Colonic mucosa (tissue), 4 donors: ENCODE measurements around the gene ZNF248. TPM values are rescaled to one million over a fixed set of nuclear protein-coding genes. Genes with fewer than 3 reads are reported as not detected.

Experiments used
- DNase-seq: peaks from one replicate; pipeline ENCODE4 v3.0.0-alpha.2; 2020
- H3K27ac ChIP-seq: fragments of 200-600 bp; one replicate; pipeline ENCODE4 v1.8.0; 2021
- H3K27me3 ChIP-seq: fragments of 200-600 bp; one replicate; pipeline ENCODE4 v1.8.0; 2021
- H3K36me3 ChIP-seq: fragments of 200-600 bp; one replicate; pipeline ENCODE4 v1.8.0; 2021
- H3K4me1 ChIP-seq: fragments of 200-600 bp; one replicate; pipeline ENCODE4 v1.8.0; 2021; ENCODE audit warnings: mild to moderate bottlenecking
- H3K4me3 ChIP-seq: fragments of 200-600 bp; one replicate; pipeline ENCODE4 v1.8.0; 2021
- H3K9ac ChIP-seq, 2 donors: one replicate each; pipeline ENCODE4 v1.7.0; 2013; ENCODE audit warnings: control low read depth in 2 of 2, low read depth in 2 of 2, low read length in 2 of 2
- H3K9me3 ChIP-seq: fragments of 200-600 bp; one replicate; pipeline ENCODE4 v1.8.0; 2021
- CTCF ChIP-seq: fragments of 200-600 bp; IDR thresholded peaks from one replicate; pipeline ENCODE4 v1.8.0; 2022; ENCODE audit warnings: antibody characterized with exemption, mild to moderate bottlenecking
- intact Hi-C: fragments of 100-400 bp; cut with DNase I; formaldehyde crosslinking; loops from one replicate; pipeline ENCODE4 v1.14.1; 2022
- total RNA-seq, 2 donors: library from RNA; stranded (reverse); fragmentation: NEBNext Ultra II Directional in 1 of 2; extraction: Animal tissue kit (Norgen Biotek cat#: 25700) in 1 of 2; gene quantifications; one replicate each; pipeline ENCODE4 v1.2.1, GENCODE V29; 2021
- donor health status: healthy.
- donor health status: DM: no; HTN: no; CAD: no.
- donor health status: DM: no; HTN: no; CAD: no.

Gene ZNF248
- total RNA-seq, 2 donors from 2014 or later, result 7.5 to 8.2 TPM

- TF ChIP-seq CTCF, result no peak
- Histone ChIP-seq H3K4me3 (no peak overlapping the region), H3K27ac (no peak overlapping the region), H3K9me3 (peaks cover 3% of the 10 kb centered on the region), H3K4me1 (no peaks in the 10 kb centered on the region), H3K36me3 (peaks cover 2% of the 10 kb centered on the region), H3K27me3 (no peaks in the 10 kb centered on the region), H3K9ac (no peak overlapping the region)
- intact Hi-C loops, result no loop called here
- no peak for DNase-seq
These were observed 30.6 kb downstream of the ZNF248 start for GRCh38 chr10:37826806-37827205.

GRCh38 chr10:37821237-37821636 is 36.2 kb downstream of the ZNF248 start:
- Histone ChIP-seq H3K9me3 (no peaks in the 10 kb centered on the region), H3K27ac (no peak overlapping the region), H3K9ac (no peak overlapping the region), H3K4me3 (no peak overlapping the region), H3K4me1 (no peaks in the 10 kb centered on the region), H3K27me3 (no peaks in the 10 kb centered on the region), H3K36me3 (no peaks in the 10 kb centered on the region)
- no peak for TF ChIP-seq CTCF
- intact Hi-C loops, result no loop called here
- DNase-seq, result no peak

- no peaks in the 10 kb centered on the region for H3K27me3 ChIP-seq
- H3K36me3 ChIP-seq, result no peaks in the 10 kb centered on the region
- intact Hi-C loops, result no loop called here
- H3K4me3 ChIP-seq, result no peak overlapping the region
- no peak overlapping the region for H3K9ac ChIP-seq
- no peak overlapping the region for H3K27ac ChIP-seq
- DNase-seq, result no peak
- no peaks in the 10 kb centered on the region for H3K4me1 ChIP-seq
- TF ChIP-seq CTCF, result no peak
- no peaks in the 10 kb centered on the region for H3K9me3 ChIP-seq
These were observed 37.6 kb downstream of the ZNF248 start for GRCh38 chr10:37819797-37820196.

GRCh38 chr10:37816290-37816689 is 41.1 kb downstream of the ZNF248 start:
- Histone ChIP-seq H3K4me1 (no peaks in the 10 kb centered on the region), H3K9me3 (no peaks in the 10 kb centered on the region), H3K4me3 (no peak overlapping the region), H3K27ac (no peak overlapping the region), H3K27me3 (no peaks in the 10 kb centered on the region), H3K9ac (no peak overlapping the region), H3K36me3 (no peaks in the 10 kb centered on the region)
- no peak for TF ChIP-seq CTCF
- intact Hi-C loops, result no loop called here
- no peak for DNase-seq

- H3K4me3 ChIP-seq, result no peak overlapping the region
- H3K4me1 ChIP-seq, result no peaks in the 10 kb centered on the region
- no peak overlapping the region for H3K27ac ChIP-seq
- no peaks in the 10 kb centered on the region for H3K36me3 ChIP-seq
- intact Hi-C loops, result no loop called here
- H3K27me3 ChIP-seq, result no peaks in the 10 kb centered on the region
- TF ChIP-seq CTCF, result no peak
- H3K9ac ChIP-seq, result no peak overlapping the region
- H3K9me3 ChIP-seq, result no peaks in the 10 kb centered on the region
- no peak for DNase-seq
These were observed 43.6 kb downstream of the ZNF248 start for GRCh38 chr10:37813763-37814162.

- Histone ChIP-seq H3K36me3 (no peaks in the 10 kb centered on the region), H3K9ac (no peak overlapping the region), H3K4me1 (no peaks in the 10 kb centered on the region), H3K9me3 (no peaks in the 10 kb centered on the region), H3K27me3 (no peaks in the 10 kb centered on the region), H3K27ac (no peak overlapping the region), H3K4me3 (no peak overlapping the region)
- intact Hi-C loops, result no loop called here
- DNase-seq, result no peak
- TF ChIP-seq CTCF, result no peak
These were observed 45.1 kb downstream of the ZNF248 start for GRCh38 chr10:37812290-37812689.
